Dermis microvascular lymphatic vessel endothelial cell (primary cell): ENCODE data around the gene FAM53A. TPM values are rescaled to one million over a fixed set of nuclear protein-coding genes. Genes with fewer than 3 reads are reported as not detected.
"Not testable (repeated sequence)": the region's sequence is repeated elsewhere in the genome, so short reads cannot be mapped to it uniquely, and the experiment has no call there.

Experiments used
- DNase-seq, 2 donors: peaks; one replicate each; pipeline versions ENCODE4 v3.0.0 to v3.0.0-alpha.2; 2010; ENCODE audit warnings: low read depth in 2 of 2
- total RNA-seq: library from RNA; depleted of rRNA; stranded (reverse); fragments of >200 nt; gene quantifications from 2 replicates; pipeline ENCODE4 v1.2.1, GENCODE V29; 2014

Gene FAM53A
- total RNA-seq, 1 donor from 2014 or later = 0.26 TPM

GRCh38 chr4:1717129-1718094, 33.3 kb upstream of the FAM53A start:
- no peak for DNase-seq

- no peak for DNase-seq
Observed at GRCh38 chr4:1716065-1716945, 32.2 kb upstream of the FAM53A start.

GRCh38 chr4:1715002-1715758, 31.1 kb upstream of the FAM53A start:
- DNase-seq = peak in 1 of 2 donors; percentile 38

GRCh38 chr4:1714303-1715001, 30.3 kb upstream of the FAM53A start:
- peak in 1 of 2 donors; percentile 35 for DNase-seq

- DNase-seq = no peak
Observed at GRCh38 chr4:1713003-1713851, 29.1 kb upstream of the FAM53A start.

- DNase-seq = peak; percentile 90 to 96
Observed at GRCh38 chr4:1712216-1713002, 28.3 kb upstream of the FAM53A start, which contains the start of gene SLBP. Gene SLBP (minus strand): TSS chr4:1712319. CDS start chr4:1712188, 131 bp downstream.

- DNase-seq = peak; percentile 28 to 74
Observed at GRCh38 chr4:1711571-1712215, 27.6 kb upstream of the FAM53A start.

- no peak for DNase-seq
Observed at GRCh38 chr4:1711055-1711570, 27.0 kb upstream of the FAM53A start.

GRCh38 chr4:1708581-1708980, 24.5 kb upstream of the FAM53A start:
- no peak for DNase-seq

GRCh38 chr4:1706358-1706757, 22.2 kb upstream of the FAM53A start:
- no peak for DNase-seq

- no peak for DNase-seq
Observed at GRCh38 chr4:1705732-1706131, 21.6 kb upstream of the FAM53A start.

- DNase-seq = no peak
Observed at GRCh38 chr4:1703867-1704266, 19.8 kb upstream of the FAM53A start.

GRCh38 chr4:1701671-1702070, 17.6 kb upstream of the FAM53A start:
- DNase-seq = not testable (repeated sequence)

- DNase-seq = no peak
Observed at GRCh38 chr4:1695913-1696312, 11.8 kb upstream of the FAM53A start.

GRCh38 chr4:1693131-1693896, 9.2 kb upstream of the FAM53A start:
- DNase-seq = peak; percentile 62 to 82

- DNase-seq = no peak
Observed at GRCh38 chr4:1691737-1692373, 7.7 kb upstream of the FAM53A start.

- no peak for DNase-seq
Observed at GRCh38 chr4:1690698-1691097, 6.6 kb upstream of the FAM53A start.
